GM23338 (cell line): ENCODE results near the gene LIX1. TPM values are rescaled to one million over a fixed set of nuclear protein-coding genes. Genes with fewer than 3 reads are reported as not detected.

Experiments
- ATAC-seq: fragments of 200-7000 bp; cut with Tn5 transposase; 3 replicates; pipeline ENCODE4 v1.9.1; 2020
- DNase-seq: peaks from one replicate; pipeline ENCODE4 v3.0.0-alpha.2; 2015; ENCODE audit warnings: low spot score
- H2AFZ ChIP-seq: fragments of 200-600 bp; sonication (generic); 2 replicates; pipeline ENCODE4 v1.8.0; 2016; ENCODE audit warnings: antibody characterized with exemption, mild to moderate bottlenecking, moderate library complexity
- H3F3A ChIP-seq: fragments of 200-600 bp; sonication (generic); replicated peaks from 2 replicates; pipeline ENCODE4 v1.8.0; 2017; ENCODE audit warnings: antibody characterized with exemption, mixed run types, low read depth
- H3K27ac ChIP-seq: fragments of 200-600 bp; sonication (generic); 2 replicates; pipeline ENCODE4 v1.6.1; 2016; ENCODE audit warnings: low read depth
- H3K27me3 ChIP-seq: fragments of 200-600 bp; sonication (generic); 2 replicates; pipeline ENCODE4 v1.8.0; 2016; ENCODE audit warnings: mild to moderate bottlenecking, mixed run types, moderate library complexity; ENCODE audit not compliant: insufficient read depth
- H3K36me3 ChIP-seq: fragments of 200-600 bp; sonication (generic); 2 replicates; pipeline ENCODE4 v1.8.0; 2016; ENCODE audit warnings: mild to moderate bottlenecking; ENCODE audit not compliant: insufficient read depth
- H3K4me1 ChIP-seq: fragments of 200-600 bp; sonication (generic); 2 replicates; pipeline ENCODE4 v1.8.0; 2016; ENCODE audit warnings: mild to moderate bottlenecking, moderate library complexity; ENCODE audit not compliant: insufficient read depth
- H3K4me2 ChIP-seq: fragments of 200-600 bp; sonication (generic); 2 replicates; pipeline ENCODE4 v1.7.1; 2017; ENCODE audit warnings: mixed run types
- H3K4me3 ChIP-seq: fragments of 200-600 bp; sonication (generic); 2 replicates; pipeline ENCODE4 v1.6.1; 2016; ENCODE audit warnings: mixed run types
- H3K79me2 ChIP-seq: fragments of 200-600 bp; sonication (generic); replicated peaks from 2 replicates; pipeline ENCODE4 v1.8.0; 2017; ENCODE audit warnings: mild to moderate bottlenecking; ENCODE audit not compliant: insufficient read depth
- H3K9me2 ChIP-seq: fragments of 200-600 bp; sonication (generic); 2 replicates; pipeline ENCODE4 v1.8.0; 2017; ENCODE audit not compliant: insufficient read depth
- H4K20me1 ChIP-seq: fragments of 200-600 bp; sonication (generic); replicated peaks from 2 replicates; pipeline ENCODE4 v1.8.0; 2017; ENCODE audit warnings: mild to moderate bottlenecking; ENCODE audit not compliant: insufficient read depth
- H3K27ac Mint-ChIP-seq: 2 replicates; pipeline ENCODE4 v1.8.0; 2020; ENCODE audit warnings: inconsistent platforms, mild to moderate bottlenecking, moderate library complexity, mixed read lengths
- H3K27me3 Mint-ChIP-seq: 3 replicates; pipeline ENCODE4 v1.8.0; 2022; ENCODE audit warnings: low read depth, mild to moderate bottlenecking, moderate library complexity, mixed read lengths, inconsistent platforms; ENCODE audit not compliant: insufficient read depth, poor library complexity
- H3K36me3 Mint-ChIP-seq: 3 replicates; pipeline ENCODE4 v1.8.0; 2021; ENCODE audit warnings: low read depth, mild to moderate bottlenecking, inconsistent platforms, moderate library complexity, mixed read lengths
- H3K4me1 Mint-ChIP-seq: 3 replicates; pipeline ENCODE4 v1.8.0; 2020; ENCODE audit warnings: mild to moderate bottlenecking, inconsistent platforms, mixed read lengths
- H3K4me3 Mint-ChIP-seq: 3 replicates; pipeline ENCODE4 v1.8.0; 2021; ENCODE audit warnings: moderate library complexity, mild to moderate bottlenecking, inconsistent platforms, mixed read lengths
- H3K9me3 Mint-ChIP-seq: 3 replicates; pipeline ENCODE4 v1.8.0; 2020; ENCODE audit warnings: moderate library complexity, mild to moderate bottlenecking, inconsistent platforms, mixed read lengths
- CREB1 ChIP-seq: fragments of 250-450 bp; sonication (Bioruptor Pico); IDR thresholded peaks from 2 replicates; pipeline ENCODE4 v1.5.0; 2020; ENCODE audit warnings: low read depth, mild to moderate bottlenecking, moderate library complexity
- CTCF ChIP-seq, 2 experiments: fragments of 200-600 bp in 1 of 2; sonication (generic) in 1 of 2; conservative IDR thresholded peaks; 2 replicates each; pipeline versions ENCODE4 v1.5.1 to v1.6.1; 2016 to 2017; ENCODE audit warnings: antibody characterized with exemption in 2 of 2, low read depth in 2 of 2, mild to moderate bottlenecking in 2 of 2, moderate library complexity in 1 of 2
- ETS1 ChIP-seq: IDR thresholded peaks from 2 replicates; pipeline ENCODE4 v1.6.1; 2016; ENCODE audit warnings: antibody characterized with exemption
- EZH2 ChIP-seq: fragments of 200-600 bp; sonication (generic); IDR thresholded peaks from one replicate; pipeline ENCODE4 v1.8.0; 2017; ENCODE audit warnings: antibody characterized with exemption, mild to moderate bottlenecking, low read depth; ENCODE audit not compliant: unreplicated experiment
- EZH2phosphoT487 ChIP-seq: fragments of 200-600 bp; sonication (generic); IDR thresholded peaks from one replicate; pipeline ENCODE4 v1.8.1; 2018; ENCODE audit warnings: antibody characterized with exemption; ENCODE audit not compliant: unreplicated experiment
- NANOG ChIP-seq: IDR thresholded peaks from 2 replicates; pipeline ENCODE4 v1.6.1; 2016; ENCODE audit warnings: antibody characterized with exemption, borderline replicate concordance
- REST ChIP-seq: IDR thresholded peaks from one replicate; pipeline ENCODE4 v1.6.1; 2018; ENCODE audit warnings: antibody characterized with exemption; ENCODE audit not compliant: unreplicated experiment
- STAT1 ChIP-seq: IDR thresholded peaks from one replicate; pipeline ENCODE4 v1.6.1; 2016; ENCODE audit warnings: antibody characterized with exemption; ENCODE audit not compliant: unreplicated experiment
- ZNF114 ChIP-seq: fragments of 250-450 bp; sonication (Bioruptor Pico); IDR thresholded peaks from 2 replicates; pipeline ENCODE4 v1.5.0; 2020; ENCODE audit warnings: mild to moderate bottlenecking, moderate library complexity
- ZNF331 ChIP-seq: fragments of 250-450 bp; sonication (Bioruptor Pico); IDR thresholded peaks from 2 replicates; pipeline ENCODE4 v1.5.0; 2020; ENCODE audit warnings: low read depth, mild to moderate bottlenecking, moderate library complexity
- ZNF462 ChIP-seq: fragments of 250-450 bp; sonication (Bioruptor Pico); IDR thresholded peaks from 2 replicates; pipeline ENCODE4 v1.5.0; 2020; ENCODE audit warnings: mild to moderate bottlenecking, moderate library complexity
- polyA plus RNA-seq: library from polyadenylated mRNA; unstranded; fragments of >200 nt; fragmentation: Nextera tagmentation; extraction: Ambion mirVana; gene quantifications from 2 replicates; pipeline ENCODE4 v1.2.1, GENCODE V29; 2016
- total RNA-seq: library from RNA; depleted of rRNA; stranded (reverse); fragments of >200 nt; shearing (Covaris generic); gene quantifications from 2 replicates; pipeline ENCODE4 v1.2.3, GENCODE V29; 2014

Gene LIX1
- total and polyA plus RNA-seq, 2 experiments from 2014 or later: 0.13 TPM; not detected in 1

GRCh38 chr5:97096846-97097245 is 45.6 kb downstream of the LIX1 start:
- H3K27ac Mint-ChIP-seq: no peak overlapping the region
- 0 out of 2 replicates have a peak overlapping the region, but pooled peaks have one; percentile 56 for H3K4me2 ChIP-seq

More at GRCh38 chr5:97096846-97097245, 45.6 kb downstream of the LIX1 start:
- Mint-ChIP-seq H3K9me3 (no peaks in the 10 kb centered on the region), H3K4me3 (no peak overlapping the region), H3K4me1 (peaks cover 35% of the 10 kb centered on the region), H3K36me3 (no peaks in the 10 kb centered on the region), H3K27me3 (peaks cover 2% of the 10 kb centered on the region)
- DNase-seq: no peak
- Histone ChIP-seq H4K20me1 (no peaks in the 10 kb centered on the region), H3K27me3 (no peaks in the 10 kb centered on the region), H3F3A (no peaks in the 10 kb centered on the region), H3K9me2 (peaks cover 10% of the 10 kb centered on the region; the same call in 1 of the 2 replicates), H3K4me3 (no peak overlapping the region), H3K27ac (0 out of 2 replicates have a peak overlapping the region, but pooled peaks have one; percentile 35), H3K79me2 (no peaks in the 10 kb centered on the region), H3K36me3 (no peaks in the 10 kb centered on the region), H2AFZ (no peak overlapping the region; the same call in 1 of the 2 replicates), H3K4me1 (peaks cover 26% of the 10 kb centered on the region)
- no peak for ATAC-seq
- TF ChIP-seq EZH2: no peak
- TF ChIP-seq REST: no peak
- no peak for TF ChIP-seq NANOG
- TF ChIP-seq ZNF462 (CRISPR knock-in tag): no peak
- TF ChIP-seq CREB1 (CRISPR knock-in tag): no peak
- TF ChIP-seq EZH2phosphoT487: no peak
- no peak for TF ChIP-seq ZNF331 (CRISPR knock-in tag)
- no peak for TF ChIP-seq ETS1
- TF ChIP-seq STAT1: no peak
- TF ChIP-seq ZNF114: no peak
- no peak for TF ChIP-seq CTCF (conservative IDR thresholded peaks at IDR 0.05; ENCODE audit: low read depth in 2 of 2)
